Measurements from ENCODE around the gene MTUS2. TPM values are rescaled to one million over a fixed set of nuclear protein-coding genes. Genes with fewer than 3 reads are reported as not detected.

The MTUS2 gene
- total and polyA plus RNA-seq, 4 donors: under 0.01 to 0.70 (median 0.15) TPM

GRCh38 chr13:29160862-29161261 is 340.7 kb downstream of the MTUS2 start:
- H3K4me3 ChIP-seq (ENCODE audit: low read depth in 1 of 3, low read length in 3 of 3): no peak overlapping the region
- no peaks in the 10 kb centered on the region for H3K27me3 ChIP-seq (ENCODE audit: control insufficient read depth in 4 of 4, insufficient read depth in 4 of 4, low read length in 3 of 4)
- no peak for DNase-seq (ENCODE audit: low spot score)

DNA sequence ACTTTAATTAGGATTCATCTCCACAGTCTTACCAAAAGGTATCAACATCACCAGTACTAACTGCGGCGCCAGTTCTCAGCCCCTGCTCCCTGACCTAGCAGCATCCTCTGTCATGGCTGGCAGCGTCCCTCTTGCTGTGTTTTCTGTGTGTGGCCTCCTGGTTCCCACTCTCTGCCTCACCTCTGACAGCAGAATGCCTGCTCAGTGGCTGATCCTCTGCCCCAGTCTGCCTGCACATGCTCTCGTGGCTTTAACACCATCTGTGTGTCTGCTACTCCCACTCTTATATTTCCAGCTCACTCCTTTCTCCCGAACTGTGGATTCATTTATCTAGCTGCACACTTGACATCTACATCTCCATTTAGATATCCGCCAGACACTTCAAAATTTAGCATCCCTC is 341.5 kb downstream of the MTUS2 start:
- TF ChIP-seq TAF1 (conservative IDR thresholded peaks at IDR 0.05): no peak
- TF ChIP-seq, protein P1, sequence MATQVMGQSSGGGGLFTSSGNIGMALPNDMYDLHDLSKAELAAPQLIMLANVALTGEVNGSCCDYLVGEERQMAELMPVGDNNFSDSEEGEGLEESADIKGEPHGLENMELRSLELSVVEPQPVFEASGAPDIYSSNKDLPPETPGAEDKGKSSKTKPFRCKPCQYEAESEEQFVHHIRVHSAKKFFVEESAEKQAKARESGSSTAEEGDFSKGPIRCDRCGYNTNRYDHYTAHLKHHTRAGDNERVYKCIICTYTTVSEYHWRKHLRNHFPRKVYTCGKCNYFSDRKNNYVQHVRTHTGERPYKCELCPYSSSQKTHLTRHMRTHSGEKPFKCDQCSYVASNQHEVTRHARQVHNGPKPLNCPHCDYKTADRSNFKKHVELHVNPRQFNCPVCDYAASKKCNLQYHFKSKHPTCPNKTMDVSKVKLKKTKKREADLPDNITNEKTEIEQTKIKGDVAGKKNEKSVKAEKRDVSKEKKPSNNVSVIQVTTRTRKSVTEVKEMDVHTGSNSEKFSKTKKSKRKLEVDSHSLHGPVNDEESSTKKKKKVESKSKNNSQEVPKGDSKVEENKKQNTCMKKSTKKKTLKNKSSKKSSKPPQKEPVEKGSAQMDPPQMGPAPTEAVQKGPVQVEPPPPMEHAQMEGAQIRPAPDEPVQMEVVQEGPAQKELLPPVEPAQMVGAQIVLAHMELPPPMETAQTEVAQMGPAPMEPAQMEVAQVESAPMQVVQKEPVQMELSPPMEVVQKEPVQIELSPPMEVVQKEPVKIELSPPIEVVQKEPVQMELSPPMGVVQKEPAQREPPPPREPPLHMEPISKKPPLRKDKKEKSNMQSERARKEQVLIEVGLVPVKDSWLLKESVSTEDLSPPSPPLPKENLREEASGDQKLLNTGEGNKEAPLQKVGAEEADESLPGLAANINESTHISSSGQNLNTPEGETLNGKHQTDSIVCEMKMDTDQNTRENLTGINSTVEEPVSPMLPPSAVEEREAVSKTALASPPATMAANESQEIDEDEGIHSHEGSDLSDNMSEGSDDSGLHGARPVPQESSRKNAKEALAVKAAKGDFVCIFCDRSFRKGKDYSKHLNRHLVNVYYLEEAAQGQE (IDR thresholded peaks at IDR 0.05): no peak
- TF ChIP-seq FOXA2 (IDR thresholded peaks at IDR 0.05): no peak
- no peak for TF ChIP-seq RXRA (IDR thresholded peaks at IDR 0.05)
- no peak for TF ChIP-seq FOXA1 (IDR thresholded peaks at IDR 0.05)
- H3K27me3 ChIP-seq (ENCODE audit: control insufficient read depth in 4 of 4, insufficient read depth in 4 of 4, low read length in 3 of 4): no peaks in the 10 kb centered on the region
- WGBS: 88% methylated on average over 6 of the region's 6 CpGs
- no peak overlapping the region for H3K9ac ChIP-seq (ENCODE audit: low read depth in 1 of 2, low read length in 2 of 2)
- H3K9me3 ChIP-seq (ENCODE audit: control insufficient read depth in 4 of 4, low read length in 3 of 4): no peaks in the 10 kb centered on the region
- DNase-seq (ENCODE audit: low spot score): no peak
- no peak overlapping the region for H3K4me3 ChIP-seq (ENCODE audit: low read depth in 1 of 3, low read length in 3 of 3)
- H3K4me1 ChIP-seq (ENCODE audit: control insufficient read depth in 4 of 4, insufficient read depth in 4 of 4, low read length in 3 of 4): no peaks in the 10 kb centered on the region
- H3K27ac ChIP-seq (ENCODE audit: low read depth in 1 of 2, low read length in 2 of 2): no peak overlapping the region
- H3K36me3 ChIP-seq (ENCODE audit: control insufficient read depth in 4 of 4, insufficient read depth in 3 of 4, low read depth in 1 of 4, low read length in 3 of 4): no peaks in the 10 kb centered on the region

More at GRCh38 chr13:29160862-29161261, 340.7 kb downstream of the MTUS2 start:
- TF ChIP-seq CTCF (IDR thresholded peaks at IDR 0.05; ENCODE audit: low read depth, low read length, missing input control): no peak
- TF ChIP-seq MAX (IDR thresholded peaks at IDR 0.05): no peak
- no peak for TF ChIP-seq RXRA (IDR thresholded peaks at IDR 0.05)
- TF ChIP-seq, protein P2, sequence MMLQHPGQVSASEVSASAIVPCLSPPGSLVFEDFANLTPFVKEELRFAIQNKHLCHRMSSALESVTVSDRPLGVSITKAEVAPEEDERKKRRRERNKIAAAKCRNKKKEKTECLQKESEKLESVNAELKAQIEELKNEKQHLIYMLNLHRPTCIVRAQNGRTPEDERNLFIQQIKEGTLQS (IDR thresholded peaks at IDR 0.05): no peak
- no peak for TF ChIP-seq SP1 (IDR thresholded peaks at IDR 0.05)
- TF ChIP-seq, protein P1 (IDR thresholded peaks at IDR 0.05): no peak
- no peak for TF ChIP-seq YY1 (IDR thresholded peaks at IDR 0.05)
- no peaks in the 10 kb centered on the region for H3K4me1 ChIP-seq (ENCODE audit: control insufficient read depth in 4 of 4, insufficient read depth in 4 of 4, low read length in 3 of 4)
- H3K36me3 ChIP-seq (ENCODE audit: control insufficient read depth in 4 of 4, insufficient read depth in 3 of 4, low read depth in 1 of 4, low read length in 3 of 4): no peaks in the 10 kb centered on the region
- no peak overlapping the region for H3K9ac ChIP-seq (ENCODE audit: low read depth in 1 of 2, low read length in 2 of 2)
- WGBS: 52% methylated on average over 3 of the region's 3 CpGs
- H3K27ac ChIP-seq (ENCODE audit: low read depth in 1 of 2, low read length in 2 of 2): no peak overlapping the region
- no peaks in the 10 kb centered on the region for H3K9me3 ChIP-seq (ENCODE audit: control insufficient read depth in 4 of 4, low read length in 3 of 4)
